Activated CD4-positive, CD25-positive, alpha-beta regulatory T cell treated with anti-CD3 and anti-CD28 coated beads, Interleukin-2, amount 50 U/mL, for 24 hours (primary cell): Measurements from ENCODE around the gene LRRC37B.
"Not testable (repeated sequence)": the region's sequence is repeated elsewhere in the genome, so short reads cannot be mapped to it uniquely, and the experiment has no call there.

Source experiments
- ATAC-seq, 2 donors: fragments of 150-1000 bp; cut with Tn5 transposase; one replicate each; pipeline ENCODE4 v1.10.0; 2021; ENCODE audit warnings: mild to moderate bottlenecking in 1 of 2, moderate library complexity in 1 of 2

LRRC37B gene

GRCh38 chr17:32099686-32100085 is 92.5 kb downstream of the LRRC37B start:
- no peak for ATAC-seq

GRCh38 chr17:32100323-32100722 is 93.1 kb downstream of the LRRC37B start:
- ATAC-seq = not testable (repeated sequence)

DNA sequence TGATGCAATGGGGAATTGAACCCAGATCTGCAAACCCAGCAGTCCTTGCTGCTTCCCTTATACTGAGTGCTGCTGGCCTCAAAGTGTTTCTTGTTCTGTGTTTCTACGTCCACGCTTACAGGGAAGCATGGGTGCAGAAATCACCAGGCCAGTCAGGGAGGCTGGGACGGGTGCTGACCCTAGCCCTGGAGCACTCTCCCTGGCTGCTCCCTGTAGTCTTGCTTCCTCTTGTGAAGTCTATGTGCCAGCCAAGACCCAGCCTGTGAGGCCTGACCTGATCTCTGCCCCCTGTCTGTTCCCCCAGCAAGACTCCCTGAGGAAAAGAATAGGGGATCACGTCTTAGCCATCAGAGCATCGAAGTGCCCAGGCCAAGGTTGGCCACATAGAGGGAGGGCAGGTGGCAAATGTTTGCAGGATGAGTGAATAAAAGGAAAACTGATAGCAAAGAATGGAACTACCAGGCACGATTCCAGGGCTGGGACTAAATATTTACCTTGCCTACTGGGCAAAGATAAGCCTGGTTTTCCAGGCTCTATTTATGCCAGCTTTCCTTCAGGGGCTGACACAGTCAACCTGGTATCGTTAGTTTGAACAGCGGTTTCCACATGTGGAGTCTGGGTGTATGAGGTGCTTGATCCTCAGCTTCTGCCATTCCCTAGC is 93.9 kb downstream of the LRRC37B start:
- ATAC-seq = no peak

GRCh38 chr17:32102172-32102571 is 95.0 kb downstream of the LRRC37B start:
- ATAC-seq = no peak

- no peak for ATAC-seq
These were observed 95.5 kb downstream of the LRRC37B start for GRCh38 chr17:32102646-32103186.
